HS-5 (cell line): Measurements from ENCODE around the gene JSRP1.

ENCODE experiments used
- DNase-seq: peaks from one replicate; pipeline ENCODE4 v3.0.0-alpha.2; 2012; ENCODE audit warnings: low read depth

The JSRP1 gene

DNA sequence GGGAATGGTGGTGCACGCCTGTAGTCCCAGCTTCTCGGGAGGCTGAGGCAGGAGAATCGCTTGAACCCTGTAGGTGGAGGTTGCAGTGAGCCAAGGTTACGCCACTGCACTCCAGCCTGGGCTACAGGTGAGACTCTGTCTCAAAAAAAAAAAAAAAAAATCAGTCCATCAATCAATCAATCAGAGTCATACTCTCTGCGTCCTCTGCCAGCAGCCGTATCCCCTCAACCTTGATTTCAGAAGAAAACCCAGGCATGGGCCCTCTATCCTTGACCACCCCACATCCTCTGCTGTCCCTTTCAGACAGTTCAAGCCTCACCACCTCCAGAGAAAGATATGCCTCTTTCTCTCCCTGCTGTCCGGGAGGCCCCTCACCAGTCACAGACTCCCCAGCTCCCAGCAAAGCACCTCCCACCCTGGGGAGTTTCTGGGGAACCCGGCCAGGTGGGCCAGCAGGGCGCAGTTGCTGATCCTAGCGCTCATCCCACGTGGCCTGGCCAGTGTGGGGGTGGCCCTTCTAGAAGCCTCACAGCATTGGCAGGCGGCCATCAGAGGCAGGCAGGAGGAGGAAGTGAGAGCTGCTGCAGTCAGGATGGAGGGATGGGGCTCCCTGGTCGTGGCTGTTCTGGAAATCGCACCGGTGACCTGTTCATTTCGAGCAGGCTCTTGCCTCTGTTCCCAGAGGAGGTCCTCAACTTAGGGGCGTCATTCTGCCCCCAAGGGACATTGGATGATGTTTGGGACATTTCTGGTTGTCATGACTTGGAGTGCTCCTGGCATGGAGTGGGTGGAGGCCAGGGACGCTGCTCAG lies 10.2 kb upstream of the JSRP1 start:
- no peak for DNase-seq

DNA sequence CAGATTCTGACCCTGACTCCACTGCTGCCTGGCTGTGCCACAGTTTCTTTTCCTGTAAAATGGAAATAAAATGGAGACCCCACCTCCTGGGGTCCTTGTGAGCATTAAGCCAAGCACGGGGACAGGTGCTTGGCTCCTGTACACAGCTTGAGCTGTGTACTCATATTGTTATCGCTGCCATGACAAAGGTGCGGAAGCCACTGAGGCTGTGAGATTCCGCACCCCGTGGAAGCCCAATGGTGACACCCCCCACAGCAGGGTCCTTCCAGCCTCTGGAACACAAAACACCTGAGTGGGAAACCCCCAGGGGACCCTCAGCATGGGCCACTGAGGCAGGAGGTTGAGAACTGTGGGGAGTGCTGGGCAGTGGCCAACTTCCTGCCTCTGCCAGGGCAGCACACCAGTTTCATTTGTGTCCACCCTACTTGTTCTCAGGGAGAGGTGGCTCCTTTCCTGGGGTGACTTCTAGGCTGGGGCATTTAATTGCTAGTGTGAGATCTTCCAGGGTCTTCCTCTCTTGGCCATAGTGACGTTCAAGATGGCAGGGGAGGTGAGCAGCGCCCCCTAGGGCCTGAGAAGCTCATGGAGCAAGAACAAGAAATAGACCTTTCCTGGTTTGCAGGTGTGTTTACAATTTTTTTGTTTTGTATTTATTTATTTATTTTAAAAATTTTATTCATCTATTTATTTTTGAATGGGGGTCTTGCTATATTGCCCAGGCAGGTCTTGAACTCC lies 5.4 kb upstream of the JSRP1 start:
- no peak for DNase-seq

DNA sequence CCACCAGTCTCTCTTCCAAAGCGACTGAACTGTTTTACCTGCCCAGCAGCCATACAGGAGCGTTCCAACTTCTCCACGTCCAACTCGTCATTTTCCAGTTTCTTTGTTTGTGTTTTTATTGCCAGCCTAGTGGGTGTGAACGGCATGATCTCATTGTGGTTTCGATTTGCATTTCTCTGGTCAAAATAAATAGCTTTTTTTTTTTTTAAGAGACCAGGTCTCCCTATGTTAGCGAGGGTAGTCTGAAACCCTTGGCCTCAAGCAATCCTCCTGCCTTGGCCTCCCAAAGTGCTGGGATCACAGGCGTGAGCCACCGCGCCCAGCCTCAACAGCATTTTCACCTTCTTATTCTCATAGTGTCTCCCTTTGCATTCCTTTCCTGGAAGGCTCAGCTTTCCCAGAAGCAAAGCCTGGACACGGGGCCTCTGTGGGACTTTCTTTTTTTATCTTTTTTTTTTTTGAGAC lies 4.2 kb upstream of the JSRP1 start:
- no peak for DNase-seq

DNA sequence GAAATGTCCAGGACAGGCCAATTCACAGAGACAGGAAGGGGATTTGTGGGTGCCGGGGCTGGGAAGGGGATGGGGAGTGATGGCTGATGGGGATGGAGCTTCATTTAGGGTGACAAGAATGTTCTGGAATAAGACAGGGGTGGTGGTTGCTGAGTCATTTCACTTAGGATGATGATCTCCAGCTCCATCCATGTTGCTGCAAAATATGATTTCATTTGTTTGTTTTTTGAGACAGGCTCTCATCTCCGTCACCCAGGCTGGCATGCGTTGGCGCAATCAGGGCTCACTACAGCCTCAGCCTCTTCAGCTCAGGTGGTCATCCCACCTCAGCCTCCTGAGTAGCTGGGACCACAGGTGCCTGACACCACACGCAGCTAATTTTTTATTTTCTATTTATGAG lies 3.1 kb upstream of the JSRP1 start:
- DNase-seq, result no peak

DNA sequence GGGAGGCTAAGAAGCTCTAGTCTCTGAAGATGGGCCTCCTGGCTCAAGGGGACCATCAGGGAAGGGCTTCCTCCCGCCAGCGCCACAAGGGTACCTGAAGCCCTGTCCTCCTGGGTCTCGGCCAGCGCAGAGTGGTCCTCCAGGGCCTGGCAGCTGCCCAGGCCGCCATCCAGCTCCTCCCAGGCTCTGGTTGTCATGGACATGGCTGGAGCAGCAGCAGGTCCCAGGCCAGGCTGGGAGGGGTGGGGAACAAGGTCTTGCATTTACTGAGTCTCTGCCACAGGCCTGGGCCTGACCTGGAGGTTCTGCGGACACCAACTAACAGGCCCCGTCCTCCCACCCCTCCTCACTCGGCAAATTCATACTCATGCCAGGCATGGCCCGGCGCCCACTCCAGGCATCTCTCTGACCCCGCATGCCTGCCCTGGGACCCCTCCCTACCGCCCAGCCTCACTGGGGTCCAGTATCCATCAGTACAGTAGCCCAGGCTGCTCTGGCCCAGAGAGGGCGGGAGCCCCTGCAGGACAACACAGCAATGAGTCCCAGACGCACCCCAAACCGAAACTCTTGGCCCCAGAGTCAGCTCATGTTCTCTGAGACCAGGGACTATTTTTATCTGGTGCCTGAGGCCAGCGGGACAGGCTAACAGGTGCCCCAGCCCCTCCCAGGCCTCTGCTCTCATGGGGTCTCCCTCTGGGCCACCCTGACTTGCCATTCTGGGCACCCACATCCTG lies 938 bp downstream of the JSRP1 start:
- DNase-seq, result no peak

- no peak for DNase-seq
Observed at GRCh38 chr19:2254064-2254872, 1.9 kb downstream of the JSRP1 start.

GRCh38 chr19:2253106-2254063 lies 2.8 kb downstream of the JSRP1 start:
- DNase-seq, result no peak

DNA sequence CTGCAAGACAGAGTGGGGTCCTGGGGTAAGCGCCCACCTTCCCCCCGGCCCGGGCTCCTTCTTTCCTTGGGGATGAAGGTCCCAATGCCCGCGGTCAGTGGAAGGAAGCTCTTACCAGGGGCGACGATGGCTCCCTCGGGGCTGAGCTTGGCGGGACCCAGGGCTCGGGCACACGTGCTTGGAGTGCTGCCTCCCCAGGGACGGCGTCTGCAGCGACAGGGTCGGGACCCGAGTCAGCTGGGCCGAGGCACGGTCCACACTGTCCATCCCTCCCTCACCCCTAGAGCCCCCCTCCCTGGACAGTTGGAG lies 3.5 kb downstream of the JSRP1 start:
- DNase-seq, result no peak

DNA sequence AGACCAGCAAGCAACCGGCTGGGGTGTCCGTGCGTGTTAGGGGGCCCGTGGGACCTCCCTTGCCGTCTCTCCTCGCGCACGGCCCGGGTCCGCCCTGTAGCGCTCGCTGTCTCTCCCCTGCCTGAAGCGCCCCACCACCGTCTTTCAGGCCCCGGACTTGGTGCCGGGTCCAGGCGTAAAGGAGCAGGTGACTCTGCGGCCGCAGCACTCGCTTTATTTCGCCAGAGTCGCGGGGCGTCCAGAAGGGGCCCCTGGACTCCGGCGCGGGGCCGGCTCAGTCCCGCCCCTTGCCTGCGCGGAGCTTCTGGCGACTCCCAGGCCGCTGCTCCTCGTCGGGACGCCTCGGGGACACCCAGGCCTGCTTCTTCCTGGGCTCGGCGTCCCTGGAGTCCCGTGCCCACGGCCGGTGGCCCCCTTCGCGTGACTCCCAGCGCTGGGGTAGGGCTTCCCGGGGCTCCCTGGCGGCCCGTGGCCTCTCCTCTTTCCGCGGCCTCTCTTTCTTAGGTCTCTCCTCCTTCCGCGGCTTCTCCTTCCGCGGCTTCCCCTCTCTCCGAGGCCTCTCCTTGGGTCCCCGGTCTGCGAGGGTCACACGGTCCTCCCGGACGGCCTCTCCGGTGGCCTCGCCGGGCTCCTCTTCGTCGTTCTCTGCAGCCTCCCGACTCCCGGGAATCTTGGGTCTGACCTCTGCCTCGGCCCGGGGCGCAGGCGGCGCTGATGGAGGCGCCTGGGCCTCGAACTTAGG lies 4.0 kb downstream of the JSRP1 start:
- no peak for DNase-seq

- DNase-seq, result no peak
Observed at GRCh38 chr19:2251106-2252054, 4.8 kb downstream of the JSRP1 start.

DNA sequence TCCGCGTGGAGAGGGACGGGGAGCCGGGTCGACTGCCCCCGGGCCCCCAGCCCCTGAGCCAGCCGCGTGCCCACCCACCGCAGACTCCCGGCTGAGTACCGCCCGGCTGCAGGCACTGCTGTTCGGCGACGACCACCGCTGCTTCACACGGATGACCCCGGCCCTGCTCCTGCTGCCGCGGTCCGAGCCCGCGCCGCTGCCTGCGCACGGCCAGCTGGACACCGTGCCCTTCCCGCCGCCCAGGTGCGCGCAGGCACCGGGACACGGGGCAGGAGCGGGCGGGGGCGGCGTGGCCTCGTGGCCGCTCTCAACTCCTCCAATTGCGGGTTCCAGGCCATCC lies 5.5 kb downstream of the JSRP1 start:
- DNase-seq, result no peak

GRCh38 chr19:2249880-2250765 lies 6.1 kb downstream of the JSRP1 start:
- DNase-seq, result no peak

- DNase-seq, result no peak
Observed at GRCh38 chr19:2249010-2249866, 7.0 kb downstream of the JSRP1 start, which contains the start of gene AMH. Gene AMH, plus strand, starts transcription at chr19:2249323. Its CDS starts 10 bp downstream, at chr19:2249333.

- no peak for DNase-seq
Observed at GRCh38 chr19:2248136-2249009, 7.8 kb downstream of the JSRP1 start.

- DNase-seq, result no peak
Observed at GRCh38 chr19:2247433-2248101, 8.7 kb downstream of the JSRP1 start.
